HepG2 (cell line): ENCODE results near the gene SAMD13. TPM values are rescaled to one million over a fixed set of nuclear protein-coding genes. Genes with fewer than 3 reads are reported as not detected.

Source experiments
- ATAC-seq: fragments of 200-7000 bp; cut with Tn5 transposase; 3 replicates; pipeline ENCODE4 v1.9.1; 2020; ENCODE audit warnings: mild to moderate bottlenecking, moderate library complexity
- BruUV-seq: library from RNA; stranded (reverse); fragments of 400-500 nt; replicated peaks from 2 replicates; lab custom pipeline; 2021; lab: Mats Ljungman, UMichigan
- CTCF ChIA-PET: fragments of 300-600 bp; formaldehyde crosslinking; extraction: SDS; loops from one replicate; lab custom pipeline; 2021; ENCODE audit warnings: low total read pairs, inconsistent platforms, low intra/inter-chr PET ratio; lab: Yijun Ruan, JAX
- POLR2A ChIA-PET: fragments of 350-600 bp; sonication (Branson Sonifier 250); formaldehyde crosslinking; loops from one replicate; lab custom pipeline; 2020; ENCODE audit warnings: antibody characterized with exemption, inconsistent platforms; lab: Yijun Ruan, JAX
- DNase-seq: peaks from one replicate; pipeline ENCODE4 v3.0.0-alpha.2; 2015; ENCODE audit warnings: low spot score
- FAIRE-seq: peaks from 3 replicates; lab custom pipeline; 2011; peaks lifted over from hg19 to GRCh38; lab: Jason Lieb, UNC
- H2AFZ ChIP-seq: one replicate; pipeline ENCODE4 v1.6.1; 2011; ENCODE audit warnings: low read length, inconsistent platforms
- H3K27ac ChIP-seq: fragments of 300-600 bp; 3 replicates; pipeline ENCODE4 v1.8.0; 2011; ENCODE audit warnings: mixed run types, mild to moderate bottlenecking, mixed read lengths, low read length, inconsistent platforms; ENCODE audit not compliant: insufficient read depth; ENCODE audit errors: extremely low read length
- H3K27me3 ChIP-seq, 2 experiments: fragments of 200-600 bp in 1 of 2; 2 replicates in 1 of 2; 3 replicates in 1 of 2; pipeline versions ENCODE4 v1.6.0 to v1.8.0; 2011; ENCODE audit warnings: low read length in 2 of 2, mild to moderate bottlenecking in 2 of 2, moderate library complexity in 2 of 2, inconsistent platforms in 1 of 2; ENCODE audit not compliant: insufficient read depth in 2 of 2, control insufficient read depth in 1 of 2
- H3K36me3 ChIP-seq, 2 experiments: fragments of 200-600 bp in 1 of 2; replicated peaks in 1 of 2; 2 replicates in 1 of 2; 3 replicates in 1 of 2; pipeline versions ENCODE4 v1.5.1 to v1.8.0; 2011; ENCODE audit warnings: low read length in 2 of 2, inconsistent platforms in 1 of 2; ENCODE audit not compliant: insufficient read depth in 2 of 2, control insufficient read depth in 1 of 2
- H3K4me1 ChIP-seq: 2 replicates; pipeline ENCODE4 v1.5.1; 2012; ENCODE audit warnings: low read length, inconsistent platforms; ENCODE audit not compliant: insufficient read depth
- H3K4me2 ChIP-seq: 2 replicates; pipeline ENCODE4 v1.6.0; 2011; ENCODE audit warnings: low read depth, low read length, inconsistent platforms
- H3K4me3 ChIP-seq, 3 experiments: fragments of 200-600 bp in 1 of 3; sonication (generic), shearing (Covaris generic) in 1 of 3; replicated peaks in 1 of 3; 2 replicates each; pipeline ENCODE4 v1.5.1; 2011 to 2016; ENCODE audit warnings: low read length in 3 of 3, inconsistent platforms in 2 of 3, low read depth in 2 of 3, mild to moderate bottlenecking in 2 of 3, control low read depth in 1 of 3, mixed read lengths in 1 of 3; ENCODE audit not compliant: insufficient read depth in 1 of 3
- H3K79me2 ChIP-seq: one replicate; pipeline ENCODE4 v1.6.1; 2011; ENCODE audit warnings: low read length, inconsistent platforms; ENCODE audit not compliant: insufficient read depth
- H3K9ac ChIP-seq: 2 replicates; pipeline ENCODE4 v1.6.0; 2011; ENCODE audit warnings: mild to moderate bottlenecking, low read depth, low read length, inconsistent platforms; ENCODE audit not compliant: insufficient read depth
- H3K9me3 ChIP-seq: 2 replicates; pipeline ENCODE4 v1.5.1; 2012; ENCODE audit warnings: mild to moderate bottlenecking, low read length
- H4K20me1 ChIP-seq: 2 replicates; pipeline ENCODE4 v1.6.0; 2011; ENCODE audit warnings: inconsistent platforms, mild to moderate bottlenecking, low read length, moderate library complexity; ENCODE audit not compliant: insufficient read depth
- ATF4 ChIP-seq, 2 experiments: fragments of 450-650 bp in 1 of 2; sonication (generic) in 1 of 2; formaldehyde crosslinking; IDR thresholded peaks; 2 replicates each; pipeline versions ENCODE4 v1.5.0 to v1.8.0; 2020 to 2022; ENCODE audit warnings: mild to moderate bottlenecking in 1 of 2, missing genetic modification reagents in 1 of 2
- CSRNP2 ChIP-seq: sonication (generic); formaldehyde crosslinking; conservative IDR thresholded peaks from 2 replicates; pipeline ENCODE4 v1.8.0; 2022; ENCODE audit warnings: low read depth, missing genetic modification reagents
- FOXK1 ChIP-seq: sonication (generic); formaldehyde crosslinking; IDR thresholded peaks from 2 replicates; pipeline ENCODE4 v1.4.0; 2020; ENCODE audit warnings: low read depth, missing genetic modification reagents, borderline replicate concordance
- HOXD1 ChIP-seq: sonication (generic); formaldehyde crosslinking; IDR thresholded peaks from 2 replicates; pipeline ENCODE4 v1.5.0; 2020; ENCODE audit warnings: missing genetic modification reagents
- KDM4B ChIP-seq: sonication (generic); formaldehyde crosslinking; IDR thresholded peaks from 2 replicates; pipeline ENCODE4 v1.4.0; 2020; ENCODE audit warnings: missing genetic modification reagents
- KLF9 ChIP-seq: IDR thresholded peaks from 2 replicates; pipeline ENCODE4 v1.6.1; 2016; ENCODE audit warnings: low read depth
- MEIS2 ChIP-seq: sonication (generic); formaldehyde crosslinking; IDR thresholded peaks from 2 replicates; pipeline ENCODE4 v1.9.0; 2021; ENCODE audit warnings: mild to moderate bottlenecking, missing genetic modification reagents
- MTF1 ChIP-seq: sonication (generic); formaldehyde crosslinking; IDR thresholded peaks from 2 replicates; pipeline ENCODE4 v1.5.0; 2020; ENCODE audit warnings: missing genetic modification reagents
- NFIC ChIP-seq: IDR thresholded peaks from 2 replicates; pipeline ENCODE4 v1.6.1; 2012; ENCODE audit warnings: mild to moderate bottlenecking, low read length, inconsistent platforms
- NFYC ChIP-seq: IDR thresholded peaks from 2 replicates; pipeline ENCODE4 v1.6.1; 2016; ENCODE audit warnings: missing genetic modification reagents, missing compliant biosample characterization
- SIN3A ChIP-seq: IDR thresholded peaks from 2 replicates; pipeline ENCODE4 v1.6.1; 2011; ENCODE audit warnings: low read depth, mild to moderate bottlenecking, control low read depth, low read length, borderline replicate concordance
- TEAD2 ChIP-seq: sonication (generic); formaldehyde crosslinking; IDR thresholded peaks from 2 replicates; pipeline ENCODE4 v1.9.0; 2021; ENCODE audit warnings: missing genetic modification reagents
- TP53 ChIP-seq: sonication (generic); formaldehyde crosslinking; conservative IDR thresholded peaks from 2 replicates; pipeline ENCODE4 v1.4.0; 2020; ENCODE audit warnings: missing genetic modification reagents
- ZBTB3 ChIP-seq: sonication (generic); formaldehyde crosslinking; IDR thresholded peaks from 2 replicates; pipeline ENCODE4 v1.4.0; 2020; ENCODE audit warnings: low read depth, mild to moderate bottlenecking, moderate library complexity, missing genetic modification reagents, borderline replicate concordance
- ZFYVE20 ChIP-seq: sonication (generic); formaldehyde crosslinking; IDR thresholded peaks from 2 replicates; pipeline ENCODE4 v1.8.0; 2023; ENCODE audit warnings: low read depth, mild to moderate bottlenecking, moderate library complexity, missing genetic modification reagents, borderline replicate concordance
- ZNF3 ChIP-seq: IDR thresholded peaks from 2 replicates; pipeline ENCODE4 v1.7.0; 2017; ENCODE audit warnings: inconsistent platforms
- WGBS: methylation state at CpG from one replicate; pipeline ENCODE4 v1.1.6; 2017; ENCODE audit warnings: low lambda C conversion rate; 5-methylcytosine and 5-hydroxymethylcytosine counted together
- in situ Hi-C: cut with HindIII; loops from 2 replicates; pipeline ENCODE4 v1.10.0; 2017; ENCODE audit warnings: low pct_unique_long_range_greater_than_20kb; ENCODE audit not compliant: extremely low pct_ligation_motif_present
- intact Hi-C: fragments of 100-400 bp; cut with micrococcal nuclease; formaldehyde crosslinking; loops from one replicate; pipeline ENCODE4 v1.10.0; 2022; ENCODE audit not compliant: unreplicated experiment
- polyA plus RNA-seq, 8 experiments: library from polyadenylated mRNA; depleted of rRNA in 3 of 8; stranded (reverse) in 7 of 8; unstranded in 1 of 8; fragments of >200 nt; fragmentation: Illumina TruSeq in 4 of 8; extraction: Trizol in 4 of 8; gene quantifications; 2 replicates each; pipeline versions ENCODE4 v1.2.1 to v1.2.3, GENCODE V29; 2011 to 2016; ENCODE audit warnings: low read depth in 4 of 8, missing spikeins in 1 of 8, mixed read lengths in 1 of 8; ENCODE audit not compliant: insufficient read depth in 1 of 8
- total RNA-seq, 5 experiments: library from RNA; depleted of rRNA; stranded (reverse); fragments of >200 nt; fragmentation: Illumina TruSeq; extraction: Trizol; gene quantifications; 2 replicates each; pipeline ENCODE4 v1.2.3, GENCODE V29; 2016; ENCODE audit warnings: low read depth in 1 of 5
- TF ChIP-seq, protein P1 (sequence below): IDR thresholded peaks from 2 replicates; pipeline ENCODE4 v1.4.0; 2020; ENCODE audit warnings: mild to moderate bottlenecking, missing genetic modification reagents
- TF ChIP-seq, protein P2 (sequence below): sonication (generic); formaldehyde crosslinking; IDR thresholded peaks from 2 replicates; pipeline ENCODE4 v1.9.0; 2021; ENCODE audit warnings: missing genetic modification reagents, borderline replicate concordance

Gene SAMD13
- total and polyA plus RNA-seq, 2 of the 13 experiments (the other 11 are each of a cell fraction or from before 2014, with no cell fraction given), result 0.09 to 0.18 TPM

GRCh38 chr1:84379917-84380180, 78.3 kb downstream of the SAMD13 start:
- Histone ChIP-seq H3K9ac (no peak overlapping the region), H3K4me1 (no peaks in the 10 kb centered on the region), H3K9me3 (no peaks in the 10 kb centered on the region), H3K27ac (no peak overlapping the region), H3K36me3 (no peaks in the 10 kb centered on the region), H3K4me3 (no peak overlapping the region), H4K20me1 (no peaks in the 10 kb centered on the region), H3K27me3 (no peaks in the 10 kb centered on the region), H2AFZ (no peak overlapping the region), H3K79me2 (no peaks in the 10 kb centered on the region), H3K4me2 (no peak overlapping the region)
- intact Hi-C loops, result no loop called here
- no peak for DNase-seq
- no peak for ATAC-seq
- WGBS, result 0% methylated on average over 1 of the region's 1 CpG
- in situ Hi-C loops, result no loop called here
- BruUV-seq, result no TSS peak
- ChIA-PET CTCF (no interaction called here), POLR2A (no interaction called here)
- FAIRE-seq, result no peak
- TF ChIP-seq NFYC (CRISPR knock-in tag) (no peak), ZNF3 (CRISPR knock-in tag) (no peak), CSRNP2 (CRISPR knock-in tag) (no peak), HOXD1 (CRISPR knock-in tag) (no peak), NFIC (no peak), MEIS2 (CRISPR knock-in tag) (no peak), TEAD2 (CRISPR knock-in tag) (no peak), MTF1 (CRISPR knock-in tag) (no peak), KDM4B (no peak), KLF9 (CRISPR knock-in tag) (no peak), ZBTB3 (CRISPR knock-in tag) (no peak), SIN3A (no peak), FOXK1 (no peak), ATF4 (CRISPR knock-in tag; IDR thresholded peaks at IDR 0.05) (no peak), TP53 (CRISPR knock-in tag) (no peak), ZFYVE20 (no peak)
- TF ChIP-seq, protein P1, sequence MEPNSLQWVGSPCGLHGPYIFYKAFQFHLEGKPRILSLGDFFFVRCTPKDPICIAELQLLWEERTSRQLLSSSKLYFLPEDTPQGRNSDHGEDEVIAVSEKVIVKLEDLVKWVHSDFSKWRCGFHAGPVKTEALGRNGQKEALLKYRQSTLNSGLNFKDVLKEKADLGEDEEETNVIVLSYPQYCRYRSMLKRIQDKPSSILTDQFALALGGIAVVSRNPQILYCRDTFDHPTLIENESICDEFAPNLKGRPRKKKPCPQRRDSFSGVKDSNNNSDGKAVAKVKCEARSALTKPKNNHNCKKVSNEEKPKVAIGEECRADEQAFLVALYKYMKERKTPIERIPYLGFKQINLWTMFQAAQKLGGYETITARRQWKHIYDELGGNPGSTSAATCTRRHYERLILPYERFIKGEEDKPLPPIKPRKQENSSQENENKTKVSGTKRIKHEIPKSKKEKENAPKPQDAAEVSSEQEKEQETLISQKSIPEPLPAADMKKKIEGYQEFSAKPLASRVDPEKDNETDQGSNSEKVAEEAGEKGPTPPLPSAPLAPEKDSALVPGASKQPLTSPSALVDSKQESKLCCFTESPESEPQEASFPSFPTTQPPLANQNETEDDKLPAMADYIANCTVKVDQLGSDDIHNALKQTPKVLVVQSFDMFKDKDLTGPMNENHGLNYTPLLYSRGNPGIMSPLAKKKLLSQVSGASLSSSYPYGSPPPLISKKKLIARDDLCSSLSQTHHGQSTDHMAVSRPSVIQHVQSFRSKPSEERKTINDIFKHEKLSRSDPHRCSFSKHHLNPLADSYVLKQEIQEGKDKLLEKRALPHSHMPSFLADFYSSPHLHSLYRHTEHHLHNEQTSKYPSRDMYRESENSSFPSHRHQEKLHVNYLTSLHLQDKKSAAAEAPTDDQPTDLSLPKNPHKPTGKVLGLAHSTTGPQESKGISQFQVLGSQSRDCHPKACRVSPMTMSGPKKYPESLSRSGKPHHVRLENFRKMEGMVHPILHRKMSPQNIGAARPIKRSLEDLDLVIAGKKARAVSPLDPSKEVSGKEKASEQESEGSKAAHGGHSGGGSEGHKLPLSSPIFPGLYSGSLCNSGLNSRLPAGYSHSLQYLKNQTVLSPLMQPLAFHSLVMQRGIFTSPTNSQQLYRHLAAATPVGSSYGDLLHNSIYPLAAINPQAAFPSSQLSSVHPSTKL (CRISPR knock-in tag), result no peak
- TF ChIP-seq, protein P2, sequence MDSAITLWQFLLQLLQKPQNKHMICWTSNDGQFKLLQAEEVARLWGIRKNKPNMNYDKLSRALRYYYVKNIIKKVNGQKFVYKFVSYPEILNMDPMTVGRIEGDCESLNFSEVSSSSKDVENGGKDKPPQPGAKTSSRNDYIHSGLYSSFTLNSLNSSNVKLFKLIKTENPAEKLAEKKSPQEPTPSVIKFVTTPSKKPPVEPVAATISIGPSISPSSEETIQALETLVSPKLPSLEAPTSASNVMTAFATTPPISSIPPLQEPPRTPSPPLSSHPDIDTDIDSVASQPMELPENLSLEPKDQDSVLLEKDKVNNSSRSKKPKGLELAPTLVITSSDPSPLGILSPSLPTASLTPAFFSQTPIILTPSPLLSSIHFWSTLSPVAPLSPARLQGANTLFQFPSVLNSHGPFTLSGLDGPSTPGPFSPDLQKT (CRISPR knock-in tag), result no peak
